H1 (cell line): ENCODE data around the gene F2. TPM values are rescaled to one million over a fixed set of nuclear protein-coding genes. Genes with fewer than 3 reads are reported as not detected.
A peak's percentile ranks its signal among the peaks of the same experiment; 100 is the strongest.

Source experiments
- CTCF ChIA-PET: fragments of 300-600 bp; sonication (Branson Sonifier 250); formaldehyde crosslinking; loops from one replicate; lab custom pipeline; 2021; ENCODE audit not compliant: partially characterized antibody; lab: Charles Lee
- POLR2A ChIA-PET: fragments of 300-600 bp; sonication (Branson Sonifier 250); formaldehyde crosslinking; loops from one replicate; lab custom pipeline; 2021; ENCODE audit warnings: inconsistent platforms; ENCODE audit not compliant: partially characterized antibody; lab: Charles Lee
- DNase-seq, 2 experiments: peaks; one replicate each; pipeline versions ENCODE4 v3.0.0 to v3.0.0-alpha.2; 2010 to 2022; ENCODE audit warnings: low spot score in 2 of 2, low read depth in 1 of 2, mixed read lengths in 1 of 2
- FAIRE-seq: peaks from 2 replicates; lab custom pipeline; 2011; peaks lifted over from hg19 to GRCh38; lab: Jason Lieb, UNC
- H2AFZ ChIP-seq: 2 replicates; pipeline ENCODE4 v1.8.1; 2012; ENCODE audit warnings: low read length, inconsistent platforms
- H2AK5ac ChIP-seq: 2 replicates; pipeline ENCODE4 v1.6.1; 2013; ENCODE audit warnings: low read depth, low read length
- H2BK120ac ChIP-seq: replicated peaks from 2 replicates; pipeline ENCODE3; 2013; ENCODE audit warnings: low read depth, low read length, inconsistent platforms
- H2BK12ac ChIP-seq: 2 replicates; pipeline ENCODE4 v1.6.1; 2013; ENCODE audit warnings: low read depth, low read length
- H2BK15ac ChIP-seq: 2 replicates; pipeline ENCODE4 v1.6.1; 2013; ENCODE audit warnings: low read length
- H2BK20ac ChIP-seq: 2 replicates; pipeline ENCODE4 v1.6.1; 2013; ENCODE audit warnings: low read length
- H2BK5ac ChIP-seq: 2 replicates; pipeline ENCODE4 v1.6.1; 2013; ENCODE audit warnings: low read depth, low read length
- H3K14ac ChIP-seq: 2 replicates; pipeline ENCODE4 v1.6.1; 2013; ENCODE audit warnings: inconsistent platforms; ENCODE audit not compliant: insufficient read length
- H3K18ac ChIP-seq: 2 replicates; pipeline ENCODE4 v1.6.1; 2013; ENCODE audit warnings: low read length; ENCODE audit errors: extremely low read depth
- H3K23ac ChIP-seq: 2 replicates; pipeline ENCODE4 v1.6.1; 2013; ENCODE audit warnings: inconsistent platforms; ENCODE audit not compliant: insufficient read length
- H3K23me2 ChIP-seq: 2 replicates; pipeline ENCODE4 v1.6.1; 2013; ENCODE audit warnings: low read depth, low read length
- H3K27ac ChIP-seq: 2 replicates; pipeline ENCODE4 v1.6.1; 2011; ENCODE audit warnings: low read depth, low read length, inconsistent platforms
- H3K27me3 ChIP-seq, 4 experiments: replicated peaks in 1 of 4; 1 replicate in 1 of 4; 2 replicates in 3 of 4; pipeline versions ENCODE4 v1.6.1 to v1.8.1; 2011 to 2013; ENCODE audit warnings: low read length in 3 of 4, mild to moderate bottlenecking in 3 of 4, inconsistent platforms in 2 of 4, mixed read lengths in 2 of 4, moderate library complexity in 1 of 4; ENCODE audit not compliant: control insufficient read depth in 3 of 4, insufficient read depth in 3 of 4; ENCODE audit errors: extremely low read depth in 1 of 4
- H3K36me3 ChIP-seq, 4 experiments: 2 replicates each; pipeline versions ENCODE4 v1.6.1 to v1.8.1; 2011 to 2013; ENCODE audit warnings: mild to moderate bottlenecking in 4 of 4, low read length in 3 of 4, moderate library complexity in 2 of 4, control low read depth in 1 of 4, inconsistent platforms in 1 of 4; ENCODE audit not compliant: insufficient read depth in 4 of 4, control insufficient read depth in 2 of 4
- H3K4ac ChIP-seq: replicated peaks from 2 replicates; pipeline ENCODE3; 2013; ENCODE audit warnings: low read length, low read depth, mixed read lengths, inconsistent platforms; ENCODE audit not compliant: insufficient read length
- H3K4me1 ChIP-seq, 4 experiments: replicated peaks in 1 of 4; 1 replicate in 1 of 4; 2 replicates in 3 of 4; pipeline versions ENCODE4 v1.6.1 to v1.8.1; 2011 to 2013; ENCODE audit warnings: low read length in 3 of 4, inconsistent platforms in 2 of 4, mixed read lengths in 1 of 4; ENCODE audit not compliant: insufficient read depth in 4 of 4, control insufficient read depth in 3 of 4
- H3K4me2 ChIP-seq, 2 experiments: 2 replicates each; pipeline versions ENCODE4 v1.6.1 to v1.8.1; 2011 to 2013; ENCODE audit warnings: low read depth in 2 of 2, low read length in 2 of 2, control low read depth in 1 of 2, inconsistent platforms in 1 of 2, mild to moderate bottlenecking in 1 of 2; ENCODE audit not compliant: insufficient read depth in 1 of 2
- H3K4me3 ChIP-seq, 4 experiments: fragments of 200-600, 300-600 bp in 1 of 4; sonication (generic), shearing (Covaris generic), sonication (Bioruptor Twin) in 1 of 4; 2 replicates each; pipeline versions ENCODE4 v1.5.1 to v1.8.1; 2011 to 2016; ENCODE audit warnings: low read length in 4 of 4, low read depth in 3 of 4, control low read depth in 2 of 4, inconsistent platforms in 2 of 4, mild to moderate bottlenecking in 2 of 4, mixed read lengths in 1 of 4, moderate library complexity in 1 of 4; ENCODE audit not compliant: insufficient read depth in 2 of 4; ENCODE audit errors: extremely low read depth in 1 of 4
- H3K56ac ChIP-seq: replicated peaks from 2 replicates; pipeline ENCODE3; 2013; ENCODE audit warnings: low read depth, mild to moderate bottlenecking, mixed read lengths, low read length, inconsistent platforms; ENCODE audit not compliant: insufficient read length
- H3K79me1 ChIP-seq: 2 replicates; pipeline ENCODE4 v1.6.1; 2013; ENCODE audit warnings: low read depth, low read length, control low read depth
- H3K79me2 ChIP-seq, 2 experiments: 2 replicates each; pipeline versions ENCODE4 v1.6.1 to v1.8.1; 2012 to 2013; ENCODE audit warnings: low read length in 2 of 2, mild to moderate bottlenecking in 2 of 2, inconsistent platforms in 1 of 2; ENCODE audit not compliant: insufficient read depth in 2 of 2, control insufficient read depth in 1 of 2
- H3K9ac ChIP-seq, 4 experiments: replicated peaks in 1 of 4; 1 replicate in 1 of 4; 2 replicates in 3 of 4; pipeline versions ENCODE4 v1.6.1 to v1.8.1; 2011 to 2013; ENCODE audit warnings: low read depth in 3 of 4, low read length in 3 of 4, control low read depth in 2 of 4, mild to moderate bottlenecking in 2 of 4, moderate library complexity in 2 of 4, inconsistent platforms in 1 of 4; ENCODE audit errors: extremely low read depth in 1 of 4
- H3K9me3 ChIP-seq, 2 experiments: 2 replicates each; pipeline versions ENCODE4 v1.6.1 to v1.8.1; 2012 to 2013; ENCODE audit warnings: mild to moderate bottlenecking in 2 of 2, moderate library complexity in 2 of 2, control low read depth in 1 of 2, inconsistent platforms in 1 of 2, low read depth in 1 of 2, low read length in 1 of 2, mixed read lengths in 1 of 2; ENCODE audit not compliant: insufficient read depth in 2 of 2
- H4K20me1 ChIP-seq, 2 experiments: replicated peaks in 1 of 2; 2 replicates each; pipeline versions ENCODE3 to v1.8.1; 2011 to 2013; ENCODE audit warnings: inconsistent platforms in 2 of 2, low read length in 2 of 2, mild to moderate bottlenecking in 1 of 2; ENCODE audit not compliant: insufficient read depth in 2 of 2, control insufficient read depth in 1 of 2
- H4K5ac ChIP-seq: 2 replicates; pipeline ENCODE4 v1.6.1; 2013; ENCODE audit warnings: low read length, low read depth, mixed read lengths, inconsistent platforms; ENCODE audit not compliant: insufficient read length
- H4K8ac ChIP-seq: 2 replicates; pipeline ENCODE4 v1.8.0; 2013; ENCODE audit warnings: mild to moderate bottlenecking, moderate library complexity, low read length, inconsistent platforms; ENCODE audit not compliant: insufficient read depth; ENCODE audit errors: extremely low read depth
- H4K91ac ChIP-seq: replicated peaks from 2 replicates; pipeline ENCODE3; 2013; ENCODE audit warnings: low read length, mixed read lengths, inconsistent platforms; ENCODE audit not compliant: insufficient read length
- ASH2L ChIP-seq: fragments of 200-600, 300-600 bp; sonication (generic); IDR thresholded peaks from one replicate; pipeline ENCODE4 v1.7.1; 2017; ENCODE audit warnings: low read length
- BCL11A ChIP-seq, 2 experiments: IDR thresholded peaks; one replicate each; pipeline ENCODE4 v1.6.1; 2011; ENCODE audit warnings: low read depth in 2 of 2, low read length in 2 of 2, mild to moderate bottlenecking in 2 of 2
- EZH2 ChIP-seq: fragments of 200-600 bp; sonication (generic); IDR thresholded peaks from 2 replicates; pipeline ENCODE4 v1.7.1; 2012; ENCODE audit warnings: low read depth, mild to moderate bottlenecking, moderate library complexity, low read length, inconsistent platforms; ENCODE audit not compliant: severe bottlenecking
- KDM5A ChIP-seq: fragments of 200-600 bp; IDR thresholded peaks from 2 replicates; pipeline ENCODE4 v1.7.1; 2012; ENCODE audit warnings: mild to moderate bottlenecking, low read length, inconsistent platforms, mixed read lengths
- RFX5 ChIP-seq: IDR thresholded peaks from 2 replicates; pipeline ENCODE4 v1.6.1; 2011; ENCODE audit warnings: low read depth, low read length, improper control_type of control experiment, borderline replicate concordance
- SRF ChIP-seq: IDR thresholded peaks from 2 replicates; pipeline ENCODE4 v1.6.1; 2011; ENCODE audit warnings: mild to moderate bottlenecking, low read depth, low read length, moderate library complexity
- TAF1 ChIP-seq: IDR thresholded peaks from 2 replicates; pipeline ENCODE4 v1.6.1; 2011; ENCODE audit warnings: mild to moderate bottlenecking, low read depth, low read length
- YY1 ChIP-seq: IDR thresholded peaks from 2 replicates; pipeline ENCODE4 v1.6.1; 2011; ENCODE audit warnings: low read depth, mild to moderate bottlenecking, low read length
- WGBS, 2 experiments: shearing (Covaris generic) in 1 of 2; methylation state at CpG; one replicate each; pipeline versions ENCODE4 v1.1.6 to v1.1.7; 2013 to 2015; ENCODE audit warnings: low lambda C conversion rate in 2 of 2, mixed read lengths in 2 of 2, inconsistent platforms in 1 of 2, low coverage in 1 of 2, missing lambda C conversion rate in 1 of 2; ENCODE audit not compliant: insufficient replicate concordance in 2 of 2, insufficient coverage in 1 of 2, insufficient read length in 1 of 2; ENCODE audit errors: extremely low coverage in 1 of 2, missing lambda C conversion rate in 1 of 2; 5-methylcytosine and 5-hydroxymethylcytosine counted together
- polyA plus RNA-seq, 7 experiments: library from polyadenylated mRNA; depleted of rRNA in 3 of 7; stranded (reverse) in 5 of 7; unstranded in 2 of 7; fragments of >200 nt in 5 of 7; fragments of 200-250 nt in 2 of 7; gene quantifications; 1 replicate in 5 of 7; 2 replicates in 1 of 7; 4 replicates in 1 of 7; pipeline versions ENCODE4 v1.2.1 to v1.2.3, GENCODE V29; 2011 to 2013; ENCODE audit warnings: missing spikeins in 2 of 7, mixed read lengths in 2 of 7
- total RNA-seq: library from RNA; stranded (reverse); fragmentation: NEBNext Ultra II Directional; extraction: Animal tissue kit (Norgen Biotek cat#: 25700); gene quantifications from 2 replicates; pipeline ENCODE4 v1.2.1, GENCODE V29; 2021

The F2 gene
- total and polyA plus RNA-seq, 2 of the 8 experiments (the other 6 are each of a cell fraction or from before 2014, with no cell fraction given) = 0.11 TPM; not detected in 1

- POLR2A ChIA-PET = interaction anchor here (1.3 kb wide), 1 partner anchor 19 kb away, joined by 4 read pairs; no protein-coding TSS in a partner anchor
- no peak overlapping the region for H2AK5ac ChIP-seq
- H3K23ac ChIP-seq = no peak overlapping the region
- H3K79me1 ChIP-seq = no peaks in the 10 kb centered on the region
- no peak overlapping the region for H2BK5ac ChIP-seq
- no peak overlapping the region for H3K4ac ChIP-seq
- no peaks in the 10 kb centered on the region for H3K27me3 ChIP-seq
- peaks cover 0 to 1% of the 10 kb centered on the region in 2 experiments for H4K20me1 ChIP-seq
- no peak overlapping the region for H3K4me2 ChIP-seq
- no peak overlapping the region for H4K91ac ChIP-seq
- no peaks in the 10 kb centered on the region for H3K79me2 ChIP-seq
- H4K8ac ChIP-seq = peak overlapping the region; percentile 40; the same call in 1 of the 2 replicates
- no peak overlapping the region for H3K9ac ChIP-seq
- no peak overlapping the region for H3K27ac ChIP-seq
- CTCF ChIA-PET = interaction anchor here (0.7 to 7.5 kb wide), 7 partner anchors 9 to 76 kb away, joined by 3 to 36 read pairs (median 4); partner anchors contain the start of gene F2
- DNase-seq (no peak), FAIRE-seq (no peak)
- H2BK15ac ChIP-seq = no peak overlapping the region
- H3K4me3 ChIP-seq = no peak overlapping the region
- H3K56ac ChIP-seq = no peak overlapping the region
- H3K18ac ChIP-seq = no peak overlapping the region
- H2AFZ ChIP-seq = no peak overlapping the region
- no peak overlapping the region for H2BK20ac ChIP-seq
- no peak overlapping the region for H4K5ac ChIP-seq
- no peaks in the 10 kb centered on the region for H3K23me2 ChIP-seq
- H3K14ac ChIP-seq = no peak overlapping the region
- H3K4me1 ChIP-seq = peaks cover 3 to 17% (median 7%) of the 10 kb centered on the region in 4 experiments
- H2BK120ac ChIP-seq = no peak overlapping the region
- H3K36me3 ChIP-seq = peaks cover 0 to 11% (median 3%) of the 10 kb centered on the region in 4 experiments; a peak in 4 of 8 replicates
- TF ChIP-seq BCL11A (IDR thresholded peaks at IDR 0.05; ENCODE audit: low read depth in 2 of 2, low read length in 2 of 2) (no peak), EZH2 (no peak), ASH2L (no peak), SRF (no peak), TAF1 (no peak), RFX5 (no peak), YY1 (no peak), KDM5A (no peak)
- WGBS, 2 experiments = 90% methylated on average over 9 of the region's 9 CpGs; no CpG with 5 or more reads in 1 of the 2 experiments
- no peaks in the 10 kb centered on the region for H3K9me3 ChIP-seq
- H2BK12ac ChIP-seq = no peak overlapping the region
Measured at GRCh38 chr11:46678741-46679130, 40.3 kb upstream of the F2 start.
